ENCODE data around the gene DEPDC4. TPM values are rescaled to one million over a fixed set of nuclear protein-coding genes. Genes with fewer than 3 reads are reported as not detected.
"Not testable (repeated sequence)": the region's sequence is repeated elsewhere in the genome, so short reads cannot be mapped to it uniquely, and the experiment has no call there.

The DEPDC4 gene
- total RNA-seq, 1 experiment from 2014 or later: 1.9 TPM

- peaks cover 11% of the 10 kb centered on the region; the same call in 1 of the 2 replicates for H4K20me1 ChIP-seq (ENCODE audit: insufficient read depth, low read depth, low read length)
- peak overlapping the region; percentile 97 for H3K4me3 ChIP-seq (ENCODE audit: low read length)
- H3K4me1 ChIP-seq (ENCODE audit: low read length): peaks cover 40% of the 10 kb centered on the region
- H3K79me2 ChIP-seq (ENCODE audit: low read length): peaks cover 73% of the 10 kb centered on the region
- no peaks in the 10 kb centered on the region for H3K9me2 ChIP-seq (replicated peaks; ENCODE audit: insufficient read depth, low read length)
- no peak for DNase-seq
- H3K36me3 ChIP-seq (ENCODE audit: insufficient read depth, low read length): peaks cover 11% of the 10 kb centered on the region
- H3K27ac ChIP-seq (ENCODE audit: low read length): no peak overlapping the region
- no peaks in the 10 kb centered on the region for H3K9me3 ChIP-seq (ENCODE audit: low read length)
- peak overlapping the region; percentile 90 for H3K4me2 ChIP-seq (ENCODE audit: low read depth, low read length, poor library complexity, severe bottlenecking)
- no peaks in the 10 kb centered on the region for H3K27me3 ChIP-seq (ENCODE audit: low read length)
- H3K9ac ChIP-seq (ENCODE audit: low read length): peak overlapping the region; percentile 95
- H2AFZ ChIP-seq (ENCODE audit: low read length): no peak overlapping the region
Observed at GRCh38 chr12:100268835-100269564, 2.1 kb upstream of the DEPDC4 start.

GRCh38 chr12:100267603-100268281 lies 863 bp upstream of the DEPDC4 start:
- peaks cover 61% of the 10 kb centered on the region for H3K79me2 ChIP-seq (ENCODE audit: low read length)
- H3K36me3 ChIP-seq (ENCODE audit: insufficient read depth, low read length): peaks cover 11% of the 10 kb centered on the region
- peak overlapping the region; percentile 91 for H2AFZ ChIP-seq (ENCODE audit: low read length)
- H3K4me2 ChIP-seq (ENCODE audit: low read depth, low read length, poor library complexity, severe bottlenecking): peak overlapping the region; percentile 90
- no peaks in the 10 kb centered on the region for H3K9me3 ChIP-seq (ENCODE audit: low read length)
- H3K27me3 ChIP-seq (ENCODE audit: low read length): no peaks in the 10 kb centered on the region
- DNase-seq: peak; percentile 58
- H3K4me1 ChIP-seq (ENCODE audit: low read length): peaks cover 44% of the 10 kb centered on the region
- H3K27ac ChIP-seq (ENCODE audit: low read length): peak overlapping the region; percentile 50
- H3K9me2 ChIP-seq (replicated peaks; ENCODE audit: insufficient read depth, low read length): no peaks in the 10 kb centered on the region
- peak overlapping the region; percentile 97 for H3K4me3 ChIP-seq (ENCODE audit: low read length)
- peaks cover 11% of the 10 kb centered on the region; the same call in 1 of the 2 replicates for H4K20me1 ChIP-seq (ENCODE audit: insufficient read depth, low read depth, low read length)
- peak overlapping the region; percentile 95 for H3K9ac ChIP-seq (ENCODE audit: low read length)

DNA sequence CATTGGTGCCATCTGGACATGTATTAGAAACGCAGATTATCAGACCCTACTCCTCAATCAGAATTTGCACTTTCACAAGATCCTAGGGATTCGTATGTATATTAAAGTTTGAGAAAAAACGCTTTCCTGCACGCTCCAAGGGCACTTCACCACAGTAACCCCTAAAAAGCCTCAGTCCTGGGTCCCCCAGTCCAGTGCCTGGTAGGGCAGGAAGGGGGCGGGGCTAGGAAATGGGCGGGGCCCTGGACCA lies 369 bp downstream of the DEPDC4 start:
- Histone ChIP-seq H3K9ac (ENCODE audit: low read length) (peak overlapping the region; percentile 95), H3K9me3 (ENCODE audit: low read length) (no peaks in the 10 kb centered on the region), H3K4me1 (ENCODE audit: low read length) (peaks cover 33% of the 10 kb centered on the region), H3K27me3 (ENCODE audit: low read length) (no peaks in the 10 kb centered on the region), H3K27ac (ENCODE audit: low read length) (peak overlapping the region; percentile 18; the same call in 1 of the 2 replicates), H3K9me2 (replicated peaks; ENCODE audit: insufficient read depth, low read length) (no peaks in the 10 kb centered on the region), H3K4me2 (ENCODE audit: low read depth, low read length, poor library complexity, severe bottlenecking) (peak overlapping the region; percentile 90), H3K4me3 (ENCODE audit: low read length) (peak overlapping the region; percentile 97), H3K79me2 (ENCODE audit: low read length) (peaks cover 48% of the 10 kb centered on the region), H3K36me3 (ENCODE audit: insufficient read depth, low read length) (no peaks in the 10 kb centered on the region), H4K20me1 (ENCODE audit: insufficient read depth, low read depth, low read length) (peaks cover 11% of the 10 kb centered on the region; the same call in 1 of the 2 replicates), H2AFZ (ENCODE audit: low read length) (peak overlapping the region; percentile 91; the same call in 1 of the 2 replicates)
- peak; percentile 95 for DNase-seq

GRCh38 chr12:100265732-100266584 lies 921 bp downstream of the DEPDC4 start:
- H3K27me3 ChIP-seq (ENCODE audit: low read length): no peaks in the 10 kb centered on the region
- no peaks in the 10 kb centered on the region for H3K9me2 ChIP-seq (replicated peaks; ENCODE audit: insufficient read depth, low read length)
- H3K4me3 ChIP-seq (ENCODE audit: low read length): peak overlapping the region; percentile 97
- H3K9me3 ChIP-seq (ENCODE audit: low read length): no peaks in the 10 kb centered on the region
- no peak for DNase-seq
- H3K4me1 ChIP-seq (ENCODE audit: low read length): peaks cover 27% of the 10 kb centered on the region
- peak overlapping the region; percentile 91; the same call in 1 of the 2 replicates for H2AFZ ChIP-seq (ENCODE audit: low read length)
- H3K36me3 ChIP-seq (ENCODE audit: insufficient read depth, low read length): no peaks in the 10 kb centered on the region
- peaks cover 11% of the 10 kb centered on the region; the same call in 1 of the 2 replicates for H4K20me1 ChIP-seq (ENCODE audit: insufficient read depth, low read depth, low read length)
- peaks cover 43% of the 10 kb centered on the region for H3K79me2 ChIP-seq (ENCODE audit: low read length)
- peak overlapping the region; percentile 90 for H3K4me2 ChIP-seq (ENCODE audit: low read depth, low read length, poor library complexity, severe bottlenecking)
- no peak overlapping the region; the same call in 1 of the 2 replicates for H3K27ac ChIP-seq (ENCODE audit: low read length)
- H3K9ac ChIP-seq (ENCODE audit: low read length): peak overlapping the region; percentile 95

DNA sequence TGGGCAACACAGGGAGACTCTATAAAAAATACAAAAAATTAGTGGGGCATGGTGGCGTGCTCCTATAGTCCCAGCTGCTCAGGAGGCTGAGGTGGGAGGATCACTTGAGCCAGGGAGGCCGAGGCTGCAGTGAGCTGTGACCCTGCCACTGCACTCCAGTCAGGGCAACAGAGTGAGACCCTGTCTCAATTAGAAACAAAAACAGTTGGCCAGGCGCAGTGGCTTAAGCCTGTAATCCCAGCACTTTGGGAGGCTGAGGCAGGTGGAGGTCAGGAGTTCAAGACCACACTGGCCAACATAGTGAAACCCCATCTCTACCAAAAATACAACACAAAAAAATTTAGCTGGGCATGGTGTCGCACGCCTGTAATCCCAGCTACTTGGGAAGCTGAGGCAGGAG lies 1.8 kb downstream of the DEPDC4 start:
- H3K36me3 ChIP-seq (ENCODE audit: insufficient read depth, low read length); H3K9me3 ChIP-seq (ENCODE audit: low read length): not testable (repeated sequence)

DNA sequence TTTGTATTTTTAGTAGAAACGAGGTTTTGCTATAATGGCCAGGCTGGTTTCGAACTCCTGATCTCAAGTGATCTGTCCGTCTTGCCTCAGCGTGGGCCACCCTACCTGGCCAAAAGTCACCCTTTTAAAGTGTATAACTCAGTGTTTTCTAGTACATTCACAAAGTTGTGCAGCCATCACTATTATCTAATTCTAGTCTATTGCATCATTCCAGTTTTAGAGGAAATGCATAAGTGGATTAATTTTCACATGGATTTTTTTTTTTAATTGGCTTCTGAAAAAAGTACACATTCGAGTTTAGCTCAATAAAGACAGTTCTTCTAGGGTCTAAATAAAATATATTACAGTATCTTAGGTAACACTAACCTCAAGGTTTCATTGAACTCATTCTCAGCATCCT lies 3.7 kb downstream of the DEPDC4 start:
- H3K79me2 ChIP-seq (ENCODE audit: low read length): peaks cover 15% of the 10 kb centered on the region
- no peak overlapping the region for H3K4me3 ChIP-seq (ENCODE audit: low read length)
- DNase-seq: no peak
- H3K9me2 ChIP-seq (replicated peaks; ENCODE audit: insufficient read depth, low read length): no peaks in the 10 kb centered on the region
- H3K9me3 ChIP-seq (ENCODE audit: low read length): no peaks in the 10 kb centered on the region
- no peaks in the 10 kb centered on the region for H3K36me3 ChIP-seq (ENCODE audit: insufficient read depth, low read length)
- 0 out of 2 replicates have a peak, but pooled peaks cover 6% of the 10 kb centered on the region for H4K20me1 ChIP-seq (ENCODE audit: insufficient read depth, low read depth, low read length)
- peaks cover 9% of the 10 kb centered on the region for H3K4me1 ChIP-seq (ENCODE audit: low read length)
- no peaks in the 10 kb centered on the region for H3K27me3 ChIP-seq (ENCODE audit: low read length)
- no peak overlapping the region for H3K27ac ChIP-seq (ENCODE audit: low read length)
- H3K9ac ChIP-seq (ENCODE audit: low read length): no peak overlapping the region
- no peak overlapping the region for H3K4me2 ChIP-seq (ENCODE audit: low read depth, low read length, poor library complexity, severe bottlenecking)
- H2AFZ ChIP-seq (ENCODE audit: low read length): peak overlapping the region; percentile 76; the same call in 1 of the 2 replicates

More for the DNA sequence above, 1.8 kb downstream of the DEPDC4 start:
- H3K27me3 ChIP-seq (ENCODE audit: low read length); DNase-seq; H3K4me3 ChIP-seq (ENCODE audit: low read length); H3K9me2 ChIP-seq (replicated peaks; ENCODE audit: insufficient read depth, low read length); H3K9ac ChIP-seq (ENCODE audit: low read length); H3K4me2 ChIP-seq (ENCODE audit: low read depth, low read length, poor library complexity, severe bottlenecking); H3K27ac ChIP-seq (ENCODE audit: low read length); H2AFZ ChIP-seq (ENCODE audit: low read length): not testable (repeated sequence)
- peaks cover 24% of the 10 kb centered on the region for H3K4me1 ChIP-seq (ENCODE audit: low read length)
- H4K20me1 ChIP-seq (ENCODE audit: insufficient read depth, low read depth, low read length): peaks cover 11% of the 10 kb centered on the region; the same call in 1 of the 2 replicates
- peaks cover 34% of the 10 kb centered on the region for H3K79me2 ChIP-seq (ENCODE audit: low read length)

- Histone ChIP-seq H3K9me2 (replicated peaks; ENCODE audit: insufficient read depth, low read length) (no peaks in the 10 kb centered on the region), H3K79me2 (ENCODE audit: low read length) (no peaks in the 10 kb centered on the region), H3K27ac (ENCODE audit: low read length) (no peak overlapping the region), H3K4me2 (ENCODE audit: low read depth, low read length, poor library complexity, severe bottlenecking) (no peak overlapping the region), H3K36me3 (ENCODE audit: insufficient read depth, low read length) (no peaks in the 10 kb centered on the region), H3K9me3 (ENCODE audit: low read length) (no peaks in the 10 kb centered on the region), H3K27me3 (ENCODE audit: low read length) (no peaks in the 10 kb centered on the region), H2AFZ (ENCODE audit: low read length) (no peak overlapping the region), H4K20me1 (ENCODE audit: insufficient read depth, low read depth, low read length) (no peaks in the 10 kb centered on the region), H3K9ac (ENCODE audit: low read length) (no peak overlapping the region), H3K4me3 (ENCODE audit: low read length) (no peak overlapping the region), H3K4me1 (ENCODE audit: low read length) (no peaks in the 10 kb centered on the region)
- no peak for DNase-seq
Observed at GRCh38 chr12:100258127-100258526, 8.8 kb downstream of the DEPDC4 start.

DNA sequence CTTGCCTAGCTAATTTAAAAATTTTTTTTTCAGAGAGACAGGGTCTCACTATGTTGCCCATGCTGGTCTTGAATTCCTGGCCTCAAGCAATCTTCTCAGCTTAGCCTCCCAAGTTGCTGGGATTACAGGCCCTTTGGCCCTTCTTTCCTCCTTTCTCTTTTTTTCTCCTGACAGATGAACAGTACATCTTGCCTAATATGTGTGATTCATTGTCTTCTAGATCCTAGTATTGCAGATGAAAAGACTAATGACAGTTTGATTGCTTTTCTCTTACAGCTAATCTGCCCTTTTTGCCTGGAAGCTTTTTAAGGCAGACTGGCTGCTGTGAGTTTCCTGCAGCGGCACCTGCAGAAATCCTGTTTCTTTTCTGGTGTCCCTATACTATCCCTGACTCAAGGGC lies 12.0 kb downstream of the DEPDC4 start:
- DNase-seq: no peak
- no peak overlapping the region for H3K4me2 ChIP-seq (ENCODE audit: low read depth, low read length, poor library complexity, severe bottlenecking)
- H3K4me3 ChIP-seq (ENCODE audit: low read length): no peak overlapping the region
- H3K9ac ChIP-seq (ENCODE audit: low read length): no peak overlapping the region
- H2AFZ ChIP-seq (ENCODE audit: low read length): no peak overlapping the region
- H3K27ac ChIP-seq (ENCODE audit: low read length): no peak overlapping the region
- no peaks in the 10 kb centered on the region for H3K27me3 ChIP-seq (ENCODE audit: low read length)
- no peaks in the 10 kb centered on the region for H3K9me3 ChIP-seq (ENCODE audit: low read length)
- no peaks in the 10 kb centered on the region for H3K4me1 ChIP-seq (ENCODE audit: low read length)
- H4K20me1 ChIP-seq (ENCODE audit: insufficient read depth, low read depth, low read length): no peaks in the 10 kb centered on the region
- no peaks in the 10 kb centered on the region for H3K79me2 ChIP-seq (ENCODE audit: low read length)
- no peaks in the 10 kb centered on the region for H3K36me3 ChIP-seq (ENCODE audit: insufficient read depth, low read length)
- no peaks in the 10 kb centered on the region for H3K9me2 ChIP-seq (replicated peaks; ENCODE audit: insufficient read depth, low read length)

Measured in Karpas-422 (cell line).